Caco-2 (cell line): ENCODE data around the gene NIPAL3. TPM values are rescaled to one million over a fixed set of nuclear protein-coding genes. Genes with fewer than 3 reads are reported as not detected.

Source experiments
- BruUV-seq: library from RNA; stranded (reverse); fragments of 400-500 nt; replicated peaks from 2 replicates; lab custom pipeline; 2021; lab: Mats Ljungman, UMichigan
- CTCF ChIA-PET: fragments of 300-600 bp; sonication (Branson Sonifier 250); formaldehyde crosslinking; loops from one replicate; lab custom pipeline; 2022; ENCODE audit warnings: antibody characterized with exemption; lab: Charles Lee
- POLR2A ChIA-PET: fragments of 300-600 bp; sonication (Branson Sonifier 250); formaldehyde crosslinking; loops from one replicate; lab custom pipeline; 2022; ENCODE audit warnings: antibody characterized with exemption; lab: Charles Lee
- DNase-seq, 2 experiments: peaks; one replicate each; pipeline versions ENCODE4 v3.0.0 to v3.0.0-alpha.2; 2020 to 2022
- H3K27me3 ChIP-seq: replicated peaks from 2 replicates; pipeline ENCODE4 v1.6.0; 2011; ENCODE audit warnings: low read length; ENCODE audit not compliant: control insufficient read depth, insufficient read depth
- H3K36me3 ChIP-seq: 2 replicates; pipeline ENCODE4 v1.5.1; 2011; ENCODE audit warnings: low read length; ENCODE audit not compliant: control insufficient read depth, insufficient read depth
- H3K4me1 ChIP-seq: fragments of 250-450 bp; sonication (Bioruptor Pico); 2 replicates; pipeline ENCODE4 v1.5.1; 2020; ENCODE audit warnings: mild to moderate bottlenecking
- H3K4me3 ChIP-seq: 2 replicates; pipeline ENCODE4 v1.5.1; 2011; ENCODE audit warnings: low read depth, mild to moderate bottlenecking, control low read depth, low read length
- H3K9me3 ChIP-seq: fragments of 250-450 bp; sonication (Bioruptor Pico); 2 replicates; pipeline ENCODE4 v1.5.1; 2020; ENCODE audit warnings: mild to moderate bottlenecking, moderate library complexity
- H3K27ac Mint-ChIP-seq: one replicate; pipeline ENCODE4 v1.8.0; 2022; ENCODE audit warnings: mixed read lengths; ENCODE audit not compliant: unreplicated experiment
- H3K27me3 Mint-ChIP-seq: one replicate; pipeline ENCODE4 v1.8.0; 2022; ENCODE audit warnings: mixed read lengths; ENCODE audit not compliant: insufficient read depth, unreplicated experiment
- H3K36me3 Mint-ChIP-seq: one replicate; pipeline ENCODE4 v1.8.0; 2022; ENCODE audit warnings: mild to moderate bottlenecking, mixed read lengths; ENCODE audit not compliant: insufficient read depth, unreplicated experiment
- H3K4me1 Mint-ChIP-seq: one replicate; pipeline ENCODE4 v1.8.0; 2022; ENCODE audit warnings: low read depth, mixed read lengths; ENCODE audit not compliant: unreplicated experiment
- H3K4me3 Mint-ChIP-seq: one replicate; pipeline ENCODE4 v1.8.0; 2022; ENCODE audit warnings: mild to moderate bottlenecking, moderate library complexity, mixed read lengths; ENCODE audit not compliant: unreplicated experiment
- H3K9me3 Mint-ChIP-seq: one replicate; pipeline ENCODE4 v1.8.0; 2022; ENCODE audit warnings: mixed read lengths; ENCODE audit not compliant: unreplicated experiment
- intact Hi-C: fragments of 100-400 bp; cut with micrococcal nuclease; formaldehyde crosslinking; loops from one replicate; pipeline ENCODE4 v1.10.0; 2022; ENCODE audit not compliant: unreplicated experiment
- total RNA-seq: library from RNA; stranded (reverse); gene quantifications from 2 replicates; pipeline ENCODE4 v1.2.3, GENCODE V29; 2022
- TF ChIP-seq, protein P1 (sequence below), 2 experiments: fragments of 200-600 bp in 1 of 2; IDR thresholded peaks; 1 replicate in 1 of 2; 2 replicates in 1 of 2; pipeline versions ENCODE4 v1.5.1 to v1.8.0; 2011 to 2022; ENCODE audit warnings: antibody characterized with exemption in 1 of 2, control low read depth in 1 of 2, inconsistent platforms in 1 of 2, low read depth in 1 of 2, low read length in 1 of 2, mild to moderate bottlenecking in 1 of 2, moderate library complexity in 1 of 2; ENCODE audit not compliant: insufficient read depth in 1 of 2, severe bottlenecking in 1 of 2, unreplicated experiment in 1 of 2

The NIPAL3 gene
- total RNA-seq, 1 experiment from 2014 or later: 9.2 TPM

- Mint-ChIP-seq H3K27me3 (no peaks in the 10 kb centered on the region), H3K4me3 (no peak overlapping the region), H3K9me3 (no peaks in the 10 kb centered on the region), H3K36me3 (no peaks in the 10 kb centered on the region), H3K27ac (no peak overlapping the region), H3K4me1 (no peaks in the 10 kb centered on the region)
- ChIA-PET CTCF (no interaction called here), POLR2A (no interaction called here)
- no peak overlapping the region for H3K4me3 ChIP-seq
- intact Hi-C loops: no loop called here
- H3K36me3 ChIP-seq: no peaks in the 10 kb centered on the region
- BruUV-seq: no TSS peak
- TF ChIP-seq, protein P1, sequence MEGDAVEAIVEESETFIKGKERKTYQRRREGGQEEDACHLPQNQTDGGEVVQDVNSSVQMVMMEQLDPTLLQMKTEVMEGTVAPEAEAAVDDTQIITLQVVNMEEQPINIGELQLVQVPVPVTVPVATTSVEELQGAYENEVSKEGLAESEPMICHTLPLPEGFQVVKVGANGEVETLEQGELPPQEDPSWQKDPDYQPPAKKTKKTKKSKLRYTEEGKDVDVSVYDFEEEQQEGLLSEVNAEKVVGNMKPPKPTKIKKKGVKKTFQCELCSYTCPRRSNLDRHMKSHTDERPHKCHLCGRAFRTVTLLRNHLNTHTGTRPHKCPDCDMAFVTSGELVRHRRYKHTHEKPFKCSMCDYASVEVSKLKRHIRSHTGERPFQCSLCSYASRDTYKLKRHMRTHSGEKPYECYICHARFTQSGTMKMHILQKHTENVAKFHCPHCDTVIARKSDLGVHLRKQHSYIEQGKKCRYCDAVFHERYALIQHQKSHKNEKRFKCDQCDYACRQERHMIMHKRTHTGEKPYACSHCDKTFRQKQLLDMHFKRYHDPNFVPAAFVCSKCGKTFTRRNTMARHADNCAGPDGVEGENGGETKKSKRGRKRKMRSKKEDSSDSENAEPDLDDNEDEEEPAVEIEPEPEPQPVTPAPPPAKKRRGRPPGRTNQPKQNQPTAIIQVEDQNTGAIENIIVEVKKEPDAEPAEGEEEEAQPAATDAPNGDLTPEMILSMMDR (IDR thresholded peaks at IDR 0.05; ENCODE audit: insufficient read depth in 1 of 2, low read depth in 1 of 2, low read length in 1 of 2, severe bottlenecking in 1 of 2, unreplicated experiment in 1 of 2): no peak
- no peaks in the 10 kb centered on the region for H3K9me3 ChIP-seq
- no peak for DNase-seq
- no peaks in the 10 kb centered on the region for H3K27me3 ChIP-seq
- peaks cover 15% of the 10 kb centered on the region for H3K4me1 ChIP-seq
Measured at GRCh38 chr1:24470592-24470991, 55.0 kb downstream of the NIPAL3 start.

GRCh38 chr1:24472527-24473251 lies 57.1 kb downstream of the NIPAL3 start:
- no peak overlapping the region for H3K4me3 Mint-ChIP-seq

GRCh38 chr1:24474193-24474592 lies 58.6 kb downstream of the NIPAL3 start:
- POLR2A ChIA-PET: no interaction called here
- no peaks in the 10 kb centered on the region for H3K27me3 ChIP-seq
- no peaks in the 10 kb centered on the region for H3K9me3 Mint-ChIP-seq
- H3K4me1 Mint-ChIP-seq: no peaks in the 10 kb centered on the region
- no peak for DNase-seq
- H3K4me3 ChIP-seq: no peak overlapping the region
- H3K4me3 Mint-ChIP-seq: no peak overlapping the region
- no peak overlapping the region for H3K27ac Mint-ChIP-seq
- no peaks in the 10 kb centered on the region for H3K9me3 ChIP-seq
- no peaks in the 10 kb centered on the region for H3K36me3 ChIP-seq
- no peaks in the 10 kb centered on the region for H3K36me3 Mint-ChIP-seq
- no TSS peak for BruUV-seq
- TF ChIP-seq, protein P1 (IDR thresholded peaks at IDR 0.05; ENCODE audit: insufficient read depth in 1 of 2, low read depth in 1 of 2, low read length in 1 of 2, severe bottlenecking in 1 of 2, unreplicated experiment in 1 of 2): no peak
- CTCF ChIA-PET: no interaction called here
- intact Hi-C loops: no loop called here
- peaks cover 15% of the 10 kb centered on the region for H3K4me1 ChIP-seq
- no peaks in the 10 kb centered on the region for H3K27me3 Mint-ChIP-seq

More at GRCh38 chr1:24472527-24473251, 57.1 kb downstream of the NIPAL3 start:
- H3K36me3 Mint-ChIP-seq: no peaks in the 10 kb centered on the region
- H3K27me3 ChIP-seq: no peaks in the 10 kb centered on the region
- H3K4me1 Mint-ChIP-seq: no peaks in the 10 kb centered on the region
- intact Hi-C loops: no loop called here
- peak; percentile 51 to 68 for DNase-seq
- H3K9me3 ChIP-seq: no peaks in the 10 kb centered on the region
- no peak overlapping the region for H3K4me3 ChIP-seq
- H3K36me3 ChIP-seq: no peaks in the 10 kb centered on the region
- no TSS peak for BruUV-seq
- no peak overlapping the region for H3K27ac Mint-ChIP-seq
- ChIA-PET POLR2A (no interaction called here), CTCF (interaction anchor here (0.7 to 1.1 kb wide), 2 partner anchors 56 to 390 kb away, joined by 3 to 5 read pairs; no protein-coding TSS in a partner anchor)
- TF ChIP-seq, protein P1 (IDR thresholded peaks at IDR 0.05; ENCODE audit: insufficient read depth in 1 of 2, low read depth in 1 of 2, low read length in 1 of 2, severe bottlenecking in 1 of 2, unreplicated experiment in 1 of 2): no peak
- H3K4me1 ChIP-seq: peaks cover 15% of the 10 kb centered on the region
- H3K9me3 Mint-ChIP-seq: no peaks in the 10 kb centered on the region
- H3K27me3 Mint-ChIP-seq: no peaks in the 10 kb centered on the region
